Peyer's patch (tissue), 4 donors: ENCODE results near the gene PPP1R14D.

Experiments used
- POLR2A ChIP-seq, 2 donors: fragments of 450-650 bp; IDR thresholded peaks; one replicate each; pipeline ENCODE4 v1.5.1; 2017; ENCODE audit warnings: antibody characterized with exemption in 2 of 2, mild to moderate bottlenecking in 2 of 2, moderate library complexity in 2 of 2
- TF ChIP-seq, protein P1 (sequence below), 6 experiments: fragments of 450-650 bp in 4 of 6; fragments of 200-600 bp in 2 of 6; sonication (generic) in 1 of 6; IDR thresholded peaks; one replicate each; pipeline ENCODE4 v1.5.1; 2017 to 2019; ENCODE audit warnings: antibody characterized with exemption in 6 of 6, mild to moderate bottlenecking in 3 of 6, moderate library complexity in 1 of 6

GRCh38 chr15:40855706-40856234 is 27.3 kb upstream of the PPP1R14D start:
- no peak for TF ChIP-seq POLR2A (IDR thresholded peaks at IDR 0.05)
- TF ChIP-seq, protein P1, sequence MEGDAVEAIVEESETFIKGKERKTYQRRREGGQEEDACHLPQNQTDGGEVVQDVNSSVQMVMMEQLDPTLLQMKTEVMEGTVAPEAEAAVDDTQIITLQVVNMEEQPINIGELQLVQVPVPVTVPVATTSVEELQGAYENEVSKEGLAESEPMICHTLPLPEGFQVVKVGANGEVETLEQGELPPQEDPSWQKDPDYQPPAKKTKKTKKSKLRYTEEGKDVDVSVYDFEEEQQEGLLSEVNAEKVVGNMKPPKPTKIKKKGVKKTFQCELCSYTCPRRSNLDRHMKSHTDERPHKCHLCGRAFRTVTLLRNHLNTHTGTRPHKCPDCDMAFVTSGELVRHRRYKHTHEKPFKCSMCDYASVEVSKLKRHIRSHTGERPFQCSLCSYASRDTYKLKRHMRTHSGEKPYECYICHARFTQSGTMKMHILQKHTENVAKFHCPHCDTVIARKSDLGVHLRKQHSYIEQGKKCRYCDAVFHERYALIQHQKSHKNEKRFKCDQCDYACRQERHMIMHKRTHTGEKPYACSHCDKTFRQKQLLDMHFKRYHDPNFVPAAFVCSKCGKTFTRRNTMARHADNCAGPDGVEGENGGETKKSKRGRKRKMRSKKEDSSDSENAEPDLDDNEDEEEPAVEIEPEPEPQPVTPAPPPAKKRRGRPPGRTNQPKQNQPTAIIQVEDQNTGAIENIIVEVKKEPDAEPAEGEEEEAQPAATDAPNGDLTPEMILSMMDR (IDR thresholded peaks at IDR 0.05) = no peak
